DND-41 (cell line): ENCODE measurements around the gene A3GALT2.

Source experiments
- EZH2 ChIP-seq: IDR thresholded peaks from 3 replicates; pipeline ENCODE4 v1.6.1; 2012; ENCODE audit warnings: borderline replicate concordance, low read depth, mild to moderate bottlenecking, moderate library complexity, low read length, inconsistent platforms; ENCODE audit not compliant: severe bottlenecking
- TF ChIP-seq, protein P1 (sequence below): IDR thresholded peaks from 2 replicates; pipeline ENCODE4 v1.5.1; 2012; ENCODE audit warnings: borderline replicate concordance, low read length, moderate library complexity, mild to moderate bottlenecking; ENCODE audit not compliant: poor library complexity, severe bottlenecking; ENCODE audit errors: extremely low read depth

DNA sequence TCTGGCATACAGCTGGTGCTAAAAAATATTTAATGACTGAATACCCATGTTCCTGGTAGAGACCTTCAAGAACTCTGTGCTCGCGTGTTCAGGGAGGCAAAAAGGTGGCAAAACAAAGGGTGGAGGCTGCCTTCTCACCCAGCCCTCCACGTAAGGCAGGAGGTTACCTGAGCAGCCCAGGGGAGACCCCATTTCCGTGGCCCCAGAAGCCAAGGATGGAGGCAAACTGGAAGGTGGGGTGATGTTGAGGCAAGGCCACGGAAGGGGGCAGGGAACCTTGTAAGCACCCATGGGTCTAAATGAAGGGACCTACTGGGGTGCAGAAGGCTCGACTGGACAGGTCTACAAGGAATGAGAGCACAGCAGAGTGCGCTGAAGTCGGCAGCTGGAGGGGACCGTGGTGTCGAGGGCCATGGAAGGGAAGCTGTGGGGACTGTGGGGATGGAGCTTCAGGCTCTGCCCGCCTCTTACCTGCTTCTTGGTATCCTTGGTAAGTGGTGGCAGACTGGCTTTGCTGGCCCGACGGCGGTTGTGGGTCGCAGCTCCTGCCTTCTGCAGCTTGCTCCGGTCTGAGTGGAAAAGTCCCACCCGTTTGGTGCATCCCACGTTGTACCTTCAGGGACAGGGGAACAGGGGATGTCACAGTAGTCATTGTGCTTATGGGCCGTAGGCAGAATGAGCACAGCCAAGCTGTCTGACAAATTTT is 8.9 kb upstream of the A3GALT2 start:
- TF ChIP-seq, protein P1, sequence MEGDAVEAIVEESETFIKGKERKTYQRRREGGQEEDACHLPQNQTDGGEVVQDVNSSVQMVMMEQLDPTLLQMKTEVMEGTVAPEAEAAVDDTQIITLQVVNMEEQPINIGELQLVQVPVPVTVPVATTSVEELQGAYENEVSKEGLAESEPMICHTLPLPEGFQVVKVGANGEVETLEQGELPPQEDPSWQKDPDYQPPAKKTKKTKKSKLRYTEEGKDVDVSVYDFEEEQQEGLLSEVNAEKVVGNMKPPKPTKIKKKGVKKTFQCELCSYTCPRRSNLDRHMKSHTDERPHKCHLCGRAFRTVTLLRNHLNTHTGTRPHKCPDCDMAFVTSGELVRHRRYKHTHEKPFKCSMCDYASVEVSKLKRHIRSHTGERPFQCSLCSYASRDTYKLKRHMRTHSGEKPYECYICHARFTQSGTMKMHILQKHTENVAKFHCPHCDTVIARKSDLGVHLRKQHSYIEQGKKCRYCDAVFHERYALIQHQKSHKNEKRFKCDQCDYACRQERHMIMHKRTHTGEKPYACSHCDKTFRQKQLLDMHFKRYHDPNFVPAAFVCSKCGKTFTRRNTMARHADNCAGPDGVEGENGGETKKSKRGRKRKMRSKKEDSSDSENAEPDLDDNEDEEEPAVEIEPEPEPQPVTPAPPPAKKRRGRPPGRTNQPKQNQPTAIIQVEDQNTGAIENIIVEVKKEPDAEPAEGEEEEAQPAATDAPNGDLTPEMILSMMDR = no peak
- TF ChIP-seq EZH2 = no peak
